ENCODE measurements around the gene FAM222B.

FAM222B gene

GRCh38 chr17:28777178-28777577 is 65.4 kb downstream of the FAM222B start:
- Mint-ChIP-seq H3K4me3 (no peak overlapping the region), H3K9me3 (no peaks in the 10 kb centered on the region), H3K4me1 (peaks cover 42% of the 10 kb centered on the region), H3K36me3 (peaks cover 11% of the 10 kb centered on the region), H3K27ac (peak overlapping the region; percentile 78), H3K27me3 (no peaks in the 10 kb centered on the region)

- no peak overlapping the region for H3K4me3 Mint-ChIP-seq
- no peaks in the 10 kb centered on the region for H3K27me3 Mint-ChIP-seq
- H3K27ac Mint-ChIP-seq = no peak overlapping the region
- H3K4me1 Mint-ChIP-seq = peaks cover 36% of the 10 kb centered on the region
- no peaks in the 10 kb centered on the region for H3K9me3 Mint-ChIP-seq
- H3K36me3 Mint-ChIP-seq = peaks cover 3% of the 10 kb centered on the region
Observed at GRCh38 chr17:28774206-28774605, 68.4 kb downstream of the FAM222B start.

- Mint-ChIP-seq H3K27ac (no peak overlapping the region), H3K4me1 (peaks cover 31% of the 10 kb centered on the region), H3K36me3 (no peaks in the 10 kb centered on the region), H3K9me3 (no peaks in the 10 kb centered on the region), H3K4me3 (no peak overlapping the region), H3K27me3 (no peaks in the 10 kb centered on the region)
Observed at GRCh38 chr17:28773736-28774135, 68.9 kb downstream of the FAM222B start.

GRCh38 chr17:28765038-28765437 is 77.6 kb downstream of the FAM222B start:
- Mint-ChIP-seq H3K4me1 (peaks cover 14% of the 10 kb centered on the region), H3K27ac (peak overlapping the region; percentile 37), H3K36me3 (peaks cover 2% of the 10 kb centered on the region), H3K9me3 (no peaks in the 10 kb centered on the region), H3K27me3 (no peaks in the 10 kb centered on the region), H3K4me3 (no peak overlapping the region)

- H3K36me3 Mint-ChIP-seq = peaks cover 7% of the 10 kb centered on the region
- no peak overlapping the region for H3K4me3 Mint-ChIP-seq
- peak overlapping the region; percentile 86 for H3K27ac Mint-ChIP-seq
- H3K4me1 Mint-ChIP-seq = peaks cover 7% of the 10 kb centered on the region
- H3K9me3 Mint-ChIP-seq = no peaks in the 10 kb centered on the region
- H3K27me3 Mint-ChIP-seq = no peaks in the 10 kb centered on the region
Observed at GRCh38 chr17:28763804-28764266, 78.8 kb downstream of the FAM222B start.

- Mint-ChIP-seq H3K27me3 (no peaks in the 10 kb centered on the region), H3K36me3 (peaks cover 7% of the 10 kb centered on the region), H3K9me3 (no peaks in the 10 kb centered on the region), H3K27ac (peak overlapping the region; percentile 55), H3K4me1 (peaks cover 7% of the 10 kb centered on the region), H3K4me3 (no peak overlapping the region)
Observed at GRCh38 chr17:28763137-28763799, 79.3 kb downstream of the FAM222B start.

- Mint-ChIP-seq H3K27me3 (no peaks in the 10 kb centered on the region), H3K27ac (no peak overlapping the region), H3K4me3 (no peak overlapping the region), H3K4me1 (peaks cover 7% of the 10 kb centered on the region), H3K9me3 (no peaks in the 10 kb centered on the region), H3K36me3 (peaks cover 15% of the 10 kb centered on the region)
Observed at GRCh38 chr17:28760601-28761562, 81.7 kb downstream of the FAM222B start.

- H3K27me3 Mint-ChIP-seq = no peaks in the 10 kb centered on the region
- H3K4me1 Mint-ChIP-seq = peaks cover 7% of the 10 kb centered on the region
- no peaks in the 10 kb centered on the region for H3K9me3 Mint-ChIP-seq
- H3K27ac Mint-ChIP-seq = no peak overlapping the region
- no peak overlapping the region for H3K4me3 Mint-ChIP-seq
- H3K36me3 Mint-ChIP-seq = peaks cover 15% of the 10 kb centered on the region
Observed at GRCh38 chr17:28759256-28759865, 83.2 kb downstream of the FAM222B start.

GRCh38 chr17:28758411-28759121 is 84.0 kb downstream of the FAM222B start:
- H3K36me3 Mint-ChIP-seq = peaks cover 13% of the 10 kb centered on the region
- no peaks in the 10 kb centered on the region for H3K9me3 Mint-ChIP-seq

GRCh38 chr17:28756049-28756804 is 86.4 kb downstream of the FAM222B start:
- Mint-ChIP-seq H3K27ac (peak overlapping the region; percentile 68), H3K36me3 (peaks cover 13% of the 10 kb centered on the region), H3K27me3 (no peaks in the 10 kb centered on the region)

More at GRCh38 chr17:28758411-28759121, 84.0 kb downstream of the FAM222B start:
- Mint-ChIP-seq H3K4me3 (no peak overlapping the region), H3K4me1 (peaks cover 4% of the 10 kb centered on the region), H3K27ac (peak overlapping the region; percentile 65), H3K27me3 (no peaks in the 10 kb centered on the region)

GRCh38 chr17:28755486-28755885 is 87.1 kb downstream of the FAM222B start:
- peak overlapping the region; percentile 59 for H3K27ac Mint-ChIP-seq
- H3K27me3 Mint-ChIP-seq = no peaks in the 10 kb centered on the region
- no peaks in the 10 kb centered on the region for H3K9me3 Mint-ChIP-seq
- no peaks in the 10 kb centered on the region for H3K4me1 Mint-ChIP-seq
- peaks cover 13% of the 10 kb centered on the region for H3K36me3 Mint-ChIP-seq
- H3K4me3 Mint-ChIP-seq = no peak overlapping the region

More at GRCh38 chr17:28756049-28756804, 86.4 kb downstream of the FAM222B start:
- H3K4me1 Mint-ChIP-seq = no peaks in the 10 kb centered on the region
- no peaks in the 10 kb centered on the region for H3K9me3 Mint-ChIP-seq
- H3K4me3 Mint-ChIP-seq = no peak overlapping the region

GRCh38 chr17:28751600-28752366 is 90.8 kb downstream of the FAM222B start:
- Mint-ChIP-seq H3K9me3 (no peaks in the 10 kb centered on the region), H3K36me3 (peaks cover 4% of the 10 kb centered on the region), H3K27me3 (no peaks in the 10 kb centered on the region), H3K27ac (no peak overlapping the region), H3K4me1 (peaks cover 11% of the 10 kb centered on the region), H3K4me3 (no peak overlapping the region)

- peaks cover 2% of the 10 kb centered on the region for H3K36me3 Mint-ChIP-seq
- H3K27ac Mint-ChIP-seq = no peak overlapping the region
- peak overlapping the region; percentile 42 for H3K4me3 Mint-ChIP-seq
- no peaks in the 10 kb centered on the region for H3K9me3 Mint-ChIP-seq
- H3K27me3 Mint-ChIP-seq = no peaks in the 10 kb centered on the region
- peaks cover 17% of the 10 kb centered on the region for H3K4me1 Mint-ChIP-seq
Observed at GRCh38 chr17:28750178-28751047, 92.2 kb downstream of the FAM222B start.

Data from activated naive CD4-positive, alpha-beta T cell treated with anti-CD3 and anti-CD28 coated beads, Interleukin-2, amount 50 U/mL, for 24 hours (primary cell).